ENCODE measurements around the gene MYL11.
A peak's percentile ranks its signal among the peaks of the same experiment; 100 is the strongest.

MYL11 gene

GRCh38 chr16:30377812-30378235 is 3.2 kb downstream of the MYL11 start (continued):
- TF ChIP-seq ZSCAN5A (tag by site-specific recombination; IDR thresholded peaks at IDR 0.05) = no peak
- peak; percentile 54; the same call in 1 of the 2 replicates for TF ChIP-seq ZNF184 (tag by site-specific recombination; IDR thresholded peaks at IDR 0.05)
- no peak for TF ChIP-seq ZNF580 (tag by site-specific recombination; IDR thresholded peaks at IDR 0.05)
- TF ChIP-seq ZNF335 (tag by site-specific recombination; conservative IDR thresholded peaks at IDR 0.05) = peak; percentile 95
- no peak for TF ChIP-seq ZNF157 (tag by site-specific recombination; IDR thresholded peaks at IDR 0.05)
- no peak for TF ChIP-seq ZNF354C (tag by site-specific recombination; IDR thresholded peaks at IDR 0.05; ENCODE audit: borderline replicate concordance, low read depth)

GRCh38 chr16:30378236-30379157 is 3.9 kb downstream of the MYL11 start:
- ChIA-PET CTCF (interaction anchor here (0.7 to 1.5 kb wide), 6 partner anchors 9 to 280 kb away, joined by 3 to 5 read pairs (median 5); partner anchors contain the start of gene ZNF48), POLR2A (interaction anchor here (0.6 to 3.2 kb wide), 22 partner anchors 9 to 574 kb away, joined by 3 to 19 read pairs (median 3); partner anchors contain the start of genes CD2BP2, DCTPP1, FBRS and TAOK2)
- Histone ChIP-seq H3K9me3 (ENCODE audit: control insufficient read depth, insufficient read depth, low read depth, low read length) (no peaks in the 10 kb centered on the region), H3K36me3 (ENCODE audit: control insufficient read depth in 2 of 2, insufficient read depth in 1 of 2, low read length in 2 of 2) (peaks cover 0 to 8% of the 10 kb centered on the region in 2 experiments; a peak in 1 of 3 replicates), H3K4me3 (ENCODE audit: low read depth, low read length) (peak overlapping the region; percentile 78), H3K27ac (ENCODE audit: extremely low read depth, low read depth, low read length) (peak overlapping the region; percentile 97), H3K4me1 (ENCODE audit: control insufficient read depth, insufficient read depth, low read length) (no peaks in the 10 kb centered on the region)
- no peak for TF ChIP-seq ZNF302 (tag by site-specific recombination; IDR thresholded peaks at IDR 0.05; ENCODE audit: low read depth)
- peak; percentile 100 for TF ChIP-seq ZBTB44 (tag by site-specific recombination; IDR thresholded peaks at IDR 0.05)
- no peak for TF ChIP-seq ZBTB21 (tag by site-specific recombination; IDR thresholded peaks at IDR 0.05)
- TF ChIP-seq, protein P1, sequence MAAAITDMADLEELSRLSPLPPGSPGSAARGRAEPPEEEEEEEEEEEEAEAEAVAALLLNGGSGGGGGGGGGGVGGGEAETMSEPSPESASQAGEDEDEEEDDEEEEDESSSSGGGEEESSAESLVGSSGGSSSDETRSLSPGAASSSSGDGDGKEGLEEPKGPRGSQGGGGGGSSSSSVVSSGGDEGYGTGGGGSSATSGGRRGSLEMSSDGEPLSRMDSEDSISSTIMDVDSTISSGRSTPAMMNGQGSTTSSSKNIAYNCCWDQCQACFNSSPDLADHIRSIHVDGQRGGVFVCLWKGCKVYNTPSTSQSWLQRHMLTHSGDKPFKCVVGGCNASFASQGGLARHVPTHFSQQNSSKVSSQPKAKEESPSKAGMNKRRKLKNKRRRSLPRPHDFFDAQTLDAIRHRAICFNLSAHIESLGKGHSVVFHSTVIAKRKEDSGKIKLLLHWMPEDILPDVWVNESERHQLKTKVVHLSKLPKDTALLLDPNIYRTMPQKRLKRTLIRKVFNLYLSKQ (tag by site-specific recombination; IDR thresholded peaks at IDR 0.05; ENCODE audit: borderline replicate concordance) = no peak
- no peak for TF ChIP-seq BCL11A (tag by site-specific recombination; IDR thresholded peaks at IDR 0.05; ENCODE audit: low read depth)
- peak; percentile 98 for TF ChIP-seq ZNF335 (tag by site-specific recombination; conservative IDR thresholded peaks at IDR 0.05)
- TF ChIP-seq ZSCAN5A (tag by site-specific recombination; IDR thresholded peaks at IDR 0.05) = peak; percentile 96
- no peak for TF ChIP-seq ZBTB49 (tag by site-specific recombination; IDR thresholded peaks at IDR 0.05; ENCODE audit: low read depth)
- TF ChIP-seq, protein P2, sequence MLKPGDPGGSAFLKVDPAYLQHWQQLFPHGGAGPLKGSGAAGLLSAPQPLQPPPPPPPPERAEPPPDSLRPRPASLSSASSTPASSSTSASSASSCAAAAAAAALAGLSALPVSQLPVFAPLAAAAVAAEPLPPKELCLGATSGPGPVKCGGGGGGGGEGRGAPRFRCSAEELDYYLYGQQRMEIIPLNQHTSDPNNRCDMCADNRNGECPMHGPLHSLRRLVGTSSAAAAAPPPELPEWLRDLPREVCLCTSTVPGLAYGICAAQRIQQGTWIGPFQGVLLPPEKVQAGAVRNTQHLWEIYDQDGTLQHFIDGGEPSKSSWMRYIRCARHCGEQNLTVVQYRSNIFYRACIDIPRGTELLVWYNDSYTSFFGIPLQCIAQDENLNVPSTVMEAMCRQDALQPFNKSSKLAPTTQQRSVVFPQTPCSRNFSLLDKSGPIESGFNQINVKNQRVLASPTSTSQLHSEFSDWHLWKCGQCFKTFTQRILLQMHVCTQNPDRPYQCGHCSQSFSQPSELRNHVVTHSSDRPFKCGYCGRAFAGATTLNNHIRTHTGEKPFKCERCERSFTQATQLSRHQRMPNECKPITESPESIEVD (tag by site-specific recombination; IDR thresholded peaks at IDR 0.05) = no peak
- TF ChIP-seq, protein P3, sequence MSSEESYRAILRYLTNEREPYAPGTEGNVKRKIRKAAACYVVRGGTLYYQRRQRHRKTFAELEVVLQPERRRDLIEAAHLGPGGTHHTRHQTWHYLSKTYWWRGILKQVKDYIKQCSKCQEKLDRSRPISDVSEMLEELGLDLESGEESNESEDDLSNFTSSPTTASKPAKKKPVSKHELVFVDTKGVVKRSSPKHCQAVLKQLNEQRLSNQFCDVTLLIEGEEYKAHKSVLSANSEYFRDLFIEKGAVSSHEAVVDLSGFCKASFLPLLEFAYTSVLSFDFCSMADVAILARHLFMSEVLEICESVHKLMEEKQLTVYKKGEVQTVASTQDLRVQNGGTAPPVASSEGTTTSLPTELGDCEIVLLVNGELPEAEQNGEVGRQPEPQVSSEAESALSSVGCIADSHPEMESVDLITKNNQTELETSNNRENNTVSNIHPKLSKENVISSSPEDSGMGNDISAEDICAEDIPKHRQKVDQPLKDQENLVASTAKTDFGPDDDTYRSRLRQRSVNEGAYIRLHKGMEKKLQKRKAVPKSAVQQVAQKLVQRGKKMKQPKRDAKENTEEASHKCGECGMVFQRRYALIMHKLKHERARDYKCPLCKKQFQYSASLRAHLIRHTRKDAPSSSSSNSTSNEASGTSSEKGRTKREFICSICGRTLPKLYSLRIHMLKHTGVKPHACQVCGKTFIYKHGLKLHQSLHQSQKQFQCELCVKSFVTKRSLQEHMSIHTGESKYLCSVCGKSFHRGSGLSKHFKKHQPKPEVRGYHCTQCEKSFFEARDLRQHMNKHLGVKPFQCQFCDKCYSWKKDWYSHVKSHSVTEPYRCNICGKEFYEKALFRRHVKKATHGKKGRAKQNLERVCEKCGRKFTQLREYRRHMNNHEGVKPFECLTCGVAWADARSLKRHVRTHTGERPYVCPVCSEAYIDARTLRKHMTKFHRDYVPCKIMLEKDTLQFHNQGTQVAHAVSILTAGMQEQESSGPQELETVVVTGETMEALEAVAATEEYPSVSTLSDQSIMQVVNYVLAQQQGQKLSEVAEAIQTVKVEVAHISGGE (tag by site-specific recombination; conservative IDR thresholded peaks at IDR 0.05; ENCODE audit: low read depth) = peak; percentile 87
- TF ChIP-seq TCF7L2 (IDR thresholded peaks at IDR 0.05; ENCODE audit: borderline replicate concordance, low read depth, low read length) = no peak
- no peak for TF ChIP-seq ZNF558 (tag by site-specific recombination; IDR thresholded peaks at IDR 0.05)
- TF ChIP-seq ZNF529 (tag by site-specific recombination; IDR thresholded peaks at IDR 0.05; ENCODE audit: insufficient replicate concordance) = no peak
- TF ChIP-seq ZNF266 (tag by site-specific recombination; IDR thresholded peaks at IDR 0.05; ENCODE audit: low read depth) = no peak

Measured in HEK293 (cell line).